ENCODE measurements around the gene TBR1.

Gene TBR1

GRCh38 chr2:161416708-161417437 lies 776 bp downstream of the TBR1 start:
- Histone ChIP-seq H3K18ac (ENCODE audit: low read length) (no peak overlapping the region), H3K79me2 (ENCODE audit: control insufficient read depth, insufficient read depth, low read length) (no peaks in the 10 kb centered on the region), H4K5ac (ENCODE audit: low read length) (no peak overlapping the region), H3K56ac (ENCODE audit: low read length) (peak overlapping the region; percentile 62), H2BK15ac (replicated peaks; ENCODE audit: low read depth) (no peak overlapping the region), H3K27ac (ENCODE audit: low read depth, low read length) (no peak overlapping the region), H3K9ac (ENCODE audit: low read length) (no peak overlapping the region), H3K79me1 (ENCODE audit: low read length) (no peaks in the 10 kb centered on the region), H2BK5ac (ENCODE audit: low read length) (no peak overlapping the region), H3K23ac (ENCODE audit: low read length) (peak overlapping the region; percentile 59), H3K36me3 (ENCODE audit: control insufficient read depth, insufficient read depth, low read length) (no peaks in the 10 kb centered on the region), H2BK120ac (ENCODE audit: low read depth, low read length) (no peak overlapping the region), H4K8ac (ENCODE audit: low read depth, low read length) (no peak overlapping the region), H3K4me1 (ENCODE audit: control insufficient read depth, low read depth, low read length) (peaks cover 16% of the 10 kb centered on the region), H3K4me2 (ENCODE audit: low read length) (peak overlapping the region; percentile 7), H3K27me3 (ENCODE audit: insufficient read depth, low read length, poor library complexity) (peaks cover 47% of the 10 kb centered on the region), H3K4ac (ENCODE audit: low read depth, low read length) (no peak overlapping the region), H2AK5ac (ENCODE audit: low read length) (no peak overlapping the region), H3K4me3 (ENCODE audit: low read length) (no peak overlapping the region)
- WGBS (ENCODE audit: extremely low coverage, insufficient coverage, low lambda C conversion rate): no CpG with 5 or more reads among the region's 41 CpGs
- DNase-seq: peak; percentile 36

DNA sequence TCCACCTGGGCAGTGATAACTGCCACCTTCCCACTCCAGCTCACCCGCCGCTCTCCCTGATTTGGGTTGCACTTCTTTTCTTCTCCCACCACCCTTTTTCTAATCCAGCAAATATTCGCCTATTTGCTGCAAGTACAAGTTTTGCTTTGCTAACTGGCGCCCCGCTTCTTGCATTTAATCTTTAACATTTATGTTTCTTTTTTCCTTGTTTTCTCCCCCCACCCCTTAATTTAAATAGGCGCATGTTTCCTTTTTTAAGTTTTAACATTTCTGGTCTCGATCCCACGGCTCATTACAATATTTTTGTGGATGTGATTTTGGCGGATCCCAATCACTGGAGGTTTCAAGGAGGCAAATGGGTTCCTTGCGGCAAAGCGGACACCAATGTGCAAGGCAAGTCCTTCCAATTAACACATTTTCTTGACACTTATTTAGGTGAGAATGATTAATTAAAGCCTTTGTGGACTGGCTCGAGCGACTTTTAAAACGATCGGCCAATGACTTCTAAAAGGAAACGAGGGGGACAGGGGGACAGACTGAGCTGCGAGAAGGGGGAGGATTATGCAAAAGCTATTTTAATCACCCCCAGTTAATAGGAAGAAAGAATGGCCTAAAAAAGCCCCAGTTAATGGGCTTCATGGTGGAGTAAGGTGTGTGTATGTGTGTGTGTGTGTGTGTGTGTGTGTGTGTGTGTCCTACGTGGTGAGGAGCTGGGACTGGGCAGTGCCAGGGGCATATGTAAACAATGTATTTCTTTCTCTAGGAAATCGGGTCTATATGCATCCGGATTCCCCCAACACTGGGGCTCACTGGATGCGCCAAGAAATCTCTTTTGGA lies 1.6 kb downstream of the TBR1 start:
- H3K4me3 ChIP-seq (ENCODE audit: low read length): no peak overlapping the region
- no peak overlapping the region for H2BK15ac ChIP-seq (replicated peaks; ENCODE audit: low read depth)
- H3K18ac ChIP-seq (ENCODE audit: low read length): no peak overlapping the region
- H2AK5ac ChIP-seq (ENCODE audit: low read length): no peak overlapping the region
- H3K36me3 ChIP-seq (ENCODE audit: control insufficient read depth, insufficient read depth, low read length): no peaks in the 10 kb centered on the region
- H3K4ac ChIP-seq (ENCODE audit: low read depth, low read length): no peak overlapping the region
- WGBS (ENCODE audit: extremely low coverage, insufficient coverage, low lambda C conversion rate): no CpG with 5 or more reads among the region's 21 CpGs
- peak overlapping the region; percentile 31 for H3K9ac ChIP-seq (ENCODE audit: low read length)
- H4K8ac ChIP-seq (ENCODE audit: low read depth, low read length): no peak overlapping the region
- no peak overlapping the region for H4K5ac ChIP-seq (ENCODE audit: low read length)
- H3K23ac ChIP-seq (ENCODE audit: low read length): peak overlapping the region; percentile 10
- H3K4me1 ChIP-seq (ENCODE audit: control insufficient read depth, low read depth, low read length): peaks cover 16% of the 10 kb centered on the region
- peak; percentile 54 for DNase-seq
- H3K27me3 ChIP-seq (ENCODE audit: insufficient read depth, low read length, poor library complexity): peaks cover 55% of the 10 kb centered on the region
- no peak overlapping the region for H2BK5ac ChIP-seq (ENCODE audit: low read length)
- peak overlapping the region; percentile 37 for H3K4me2 ChIP-seq (ENCODE audit: low read length)
- no peaks in the 10 kb centered on the region for H3K79me2 ChIP-seq (ENCODE audit: control insufficient read depth, insufficient read depth, low read length)
- H2BK120ac ChIP-seq (ENCODE audit: low read depth, low read length): no peak overlapping the region
- no peak overlapping the region for H3K27ac ChIP-seq (ENCODE audit: low read depth, low read length)
- no peaks in the 10 kb centered on the region for H3K79me1 ChIP-seq (ENCODE audit: low read length)
- peak overlapping the region; percentile 34 for H3K56ac ChIP-seq (ENCODE audit: low read length)

DNA sequence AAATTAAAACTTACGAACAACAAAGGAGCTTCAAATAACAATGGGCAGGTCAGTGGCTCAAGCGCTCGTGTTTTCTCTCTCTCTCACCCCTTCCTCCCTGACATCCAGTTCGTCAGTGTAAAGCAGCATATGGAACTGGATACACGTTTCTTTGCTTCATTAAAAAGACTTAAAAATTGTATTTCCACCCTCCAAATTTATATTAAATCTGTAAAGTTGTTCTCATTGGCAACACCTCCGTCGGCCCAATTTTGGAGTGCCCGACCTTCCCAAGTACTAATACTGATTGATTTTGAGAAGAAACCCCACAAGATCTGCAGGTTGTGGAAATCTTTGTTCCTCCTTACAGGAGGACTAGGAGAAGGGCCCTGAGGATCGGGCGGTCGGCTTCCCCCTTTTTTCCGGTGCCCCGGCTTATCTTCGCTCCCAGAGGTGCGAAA lies 2.2 kb downstream of the TBR1 start:
- no peak overlapping the region for H2BK15ac ChIP-seq (replicated peaks; ENCODE audit: low read depth)
- peak overlapping the region; percentile 37 for H3K4me2 ChIP-seq (ENCODE audit: low read length)
- H3K79me2 ChIP-seq (ENCODE audit: control insufficient read depth, insufficient read depth, low read length): no peaks in the 10 kb centered on the region
- H2BK5ac ChIP-seq (ENCODE audit: low read length): no peak overlapping the region
- peak overlapping the region; percentile 91 for H3K56ac ChIP-seq (ENCODE audit: low read length)
- no peak overlapping the region for H3K18ac ChIP-seq (ENCODE audit: low read length)
- no peak overlapping the region for H4K8ac ChIP-seq (ENCODE audit: low read depth, low read length)
- H3K4ac ChIP-seq (ENCODE audit: low read depth, low read length): no peak overlapping the region
- peak overlapping the region; percentile 83 for H3K23ac ChIP-seq (ENCODE audit: low read length)
- WGBS (ENCODE audit: extremely low coverage, insufficient coverage, low lambda C conversion rate): no CpG with 5 or more reads among the region's 15 CpGs
- no peaks in the 10 kb centered on the region for H3K36me3 ChIP-seq (ENCODE audit: control insufficient read depth, insufficient read depth, low read length)
- DNase-seq: no peak
- peaks cover 57% of the 10 kb centered on the region for H3K27me3 ChIP-seq (ENCODE audit: insufficient read depth, low read length, poor library complexity)
- H2AK5ac ChIP-seq (ENCODE audit: low read length): no peak overlapping the region
- H3K4me1 ChIP-seq (ENCODE audit: control insufficient read depth, low read depth, low read length): peaks cover 16% of the 10 kb centered on the region
- H3K9ac ChIP-seq (ENCODE audit: low read length): peak overlapping the region; percentile 31
- no peak overlapping the region for H2BK120ac ChIP-seq (ENCODE audit: low read depth, low read length)
- no peak overlapping the region for H3K27ac ChIP-seq (ENCODE audit: low read depth, low read length)
- H3K79me1 ChIP-seq (ENCODE audit: low read length): no peaks in the 10 kb centered on the region
- no peak overlapping the region for H4K5ac ChIP-seq (ENCODE audit: low read length)
- H3K4me3 ChIP-seq (ENCODE audit: low read length): no peak overlapping the region

DNA sequence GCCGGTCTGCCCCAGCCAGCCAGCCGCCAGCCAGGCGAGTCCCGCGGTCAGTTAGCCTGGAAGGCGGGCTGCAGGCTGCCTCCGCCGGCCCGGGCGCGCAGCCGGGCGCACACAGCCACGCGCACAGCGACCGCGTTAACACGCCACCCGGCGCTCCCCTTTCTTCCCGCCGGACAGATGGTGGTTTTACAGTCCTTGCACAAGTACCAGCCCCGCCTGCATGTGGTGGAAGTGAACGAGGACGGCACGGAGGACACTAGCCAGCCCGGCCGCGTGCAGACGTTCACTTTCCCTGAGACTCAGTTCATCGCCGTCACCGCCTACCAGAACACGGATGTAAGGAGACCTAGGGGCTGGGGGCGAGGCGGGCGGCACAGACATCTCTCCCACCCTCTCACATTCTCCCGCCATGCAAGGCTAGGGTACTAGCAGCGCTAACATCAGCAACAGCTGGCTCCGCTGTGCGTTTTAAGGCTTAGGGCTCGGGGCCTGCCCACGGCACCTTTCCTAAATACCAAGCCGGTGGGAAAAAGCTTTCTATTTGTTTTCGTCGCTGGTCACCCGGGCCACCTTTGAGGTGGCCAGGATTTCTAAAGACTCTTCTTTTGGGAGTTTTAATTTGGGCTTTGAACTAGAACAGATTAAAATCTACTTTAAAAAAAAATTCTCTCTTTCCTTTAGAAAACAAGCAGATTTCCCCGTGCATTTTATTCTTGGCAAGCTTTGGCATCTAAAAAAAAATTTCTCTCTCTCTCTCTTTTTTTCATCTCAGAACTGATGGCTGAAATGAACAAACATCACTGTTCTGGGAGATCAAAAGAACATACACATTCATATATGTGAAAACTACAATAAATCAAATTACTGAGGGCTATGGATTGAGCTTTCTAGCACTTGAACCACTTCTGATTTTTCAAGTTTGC lies 2.9 kb downstream of the TBR1 start:
- no CpG with 5 or more reads among the region's 49 CpGs for WGBS (ENCODE audit: extremely low coverage, insufficient coverage, low lambda C conversion rate)
- no peak overlapping the region for H2AK5ac ChIP-seq (ENCODE audit: low read length)
- H3K27ac ChIP-seq (ENCODE audit: low read depth, low read length): no peak overlapping the region
- peak overlapping the region; percentile 98 for H3K23ac ChIP-seq (ENCODE audit: low read length)
- H4K8ac ChIP-seq (ENCODE audit: low read depth, low read length): no peak overlapping the region
- no peak overlapping the region for H2BK15ac ChIP-seq (replicated peaks; ENCODE audit: low read depth)
- no peak overlapping the region for H2BK120ac ChIP-seq (ENCODE audit: low read depth, low read length)
- peak overlapping the region; percentile 81 for H3K4me2 ChIP-seq (ENCODE audit: low read length)
- H2BK5ac ChIP-seq (ENCODE audit: low read length): peak overlapping the region; percentile 56
- H4K5ac ChIP-seq (ENCODE audit: low read length): no peak overlapping the region
- H3K79me2 ChIP-seq (ENCODE audit: control insufficient read depth, insufficient read depth, low read length): no peaks in the 10 kb centered on the region
- H3K79me1 ChIP-seq (ENCODE audit: low read length): no peaks in the 10 kb centered on the region
- H3K4ac ChIP-seq (ENCODE audit: low read depth, low read length): no peak overlapping the region
- peak; percentile 78 for DNase-seq
- H3K4me1 ChIP-seq (ENCODE audit: control insufficient read depth, low read depth, low read length): peaks cover 14% of the 10 kb centered on the region
- peak overlapping the region; percentile 91 for H3K56ac ChIP-seq (ENCODE audit: low read length)
- peaks cover 57% of the 10 kb centered on the region for H3K27me3 ChIP-seq (ENCODE audit: insufficient read depth, low read length, poor library complexity)
- H3K18ac ChIP-seq (ENCODE audit: low read length): no peak overlapping the region
- peak overlapping the region; percentile 29 for H3K4me3 ChIP-seq (ENCODE audit: low read length)
- no peaks in the 10 kb centered on the region for H3K36me3 ChIP-seq (ENCODE audit: control insufficient read depth, insufficient read depth, low read length)
- peak overlapping the region; percentile 66 for H3K9ac ChIP-seq (ENCODE audit: low read length)

- no peak overlapping the region for H4K5ac ChIP-seq (ENCODE audit: low read length)
- H3K27me3 ChIP-seq (ENCODE audit: insufficient read depth, low read length, poor library complexity): peaks cover 61% of the 10 kb centered on the region
- no peak overlapping the region for H3K9ac ChIP-seq (ENCODE audit: low read length)
- no peak overlapping the region for H2AK5ac ChIP-seq (ENCODE audit: low read length)
- no peak overlapping the region for H2BK5ac ChIP-seq (ENCODE audit: low read length)
- no CpG with 5 or more reads among the region's 3 CpGs for WGBS (ENCODE audit: extremely low coverage, insufficient coverage, low lambda C conversion rate)
- H3K18ac ChIP-seq (ENCODE audit: low read length): no peak overlapping the region
- H3K36me3 ChIP-seq (ENCODE audit: control insufficient read depth, insufficient read depth, low read length): no peaks in the 10 kb centered on the region
- no peak overlapping the region for H2BK15ac ChIP-seq (replicated peaks; ENCODE audit: low read depth)
- no peak overlapping the region for H3K56ac ChIP-seq (ENCODE audit: low read length)
- H3K79me1 ChIP-seq (ENCODE audit: low read length): no peaks in the 10 kb centered on the region
- H4K8ac ChIP-seq (ENCODE audit: low read depth, low read length): no peak overlapping the region
- H2BK120ac ChIP-seq (ENCODE audit: low read depth, low read length): no peak overlapping the region
- H3K79me2 ChIP-seq (ENCODE audit: control insufficient read depth, insufficient read depth, low read length): no peaks in the 10 kb centered on the region
- no peak overlapping the region for H3K4me3 ChIP-seq (ENCODE audit: low read length)
- H3K27ac ChIP-seq (ENCODE audit: low read depth, low read length): no peak overlapping the region
- no peak for DNase-seq
- H3K4me2 ChIP-seq (ENCODE audit: low read length): no peak overlapping the region
- no peak overlapping the region for H3K23ac ChIP-seq (ENCODE audit: low read length)
- H3K4ac ChIP-seq (ENCODE audit: low read depth, low read length): no peak overlapping the region
- H3K4me1 ChIP-seq (ENCODE audit: control insufficient read depth, low read depth, low read length): peaks cover 14% of the 10 kb centered on the region
These were observed 3.6 kb downstream of the TBR1 start for GRCh38 chr2:161419638-161420190.

Measured in mesendoderm (in vitro differentiated cells).